Measurements from ENCODE around the gene MYO3B.
"Not testable (repeated sequence)": the region's sequence is repeated elsewhere in the genome, so short reads cannot be mapped to it uniquely, and the experiment has no call there.

Gene MYO3B

DNA sequence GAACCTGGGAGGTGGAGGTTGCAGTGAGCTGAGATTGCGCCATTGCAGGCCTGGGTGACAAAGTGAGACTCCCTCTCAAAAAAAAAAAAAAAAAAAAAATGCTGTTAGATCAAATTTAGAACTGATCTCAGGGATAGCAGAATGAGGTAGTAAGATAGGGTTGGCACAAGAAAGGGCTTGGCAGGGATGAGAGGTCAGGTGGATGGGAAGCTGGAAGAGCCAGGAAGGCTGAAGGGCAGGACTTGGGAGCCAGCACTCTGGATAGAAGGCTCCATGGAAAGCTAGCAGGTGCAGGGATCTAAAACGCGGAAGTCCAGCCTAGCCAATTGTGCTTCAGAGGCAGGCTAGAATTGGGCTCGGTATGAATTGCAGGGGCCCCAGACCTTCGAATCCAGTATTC, 286.3 kb downstream of the MYO3B start:
- H3K4me3 ChIP-seq (ENCODE audit: low read length) = no peak overlapping the region
- no peak for DNase-seq (ENCODE audit: low read depth)
- TF ChIP-seq, protein P1, sequence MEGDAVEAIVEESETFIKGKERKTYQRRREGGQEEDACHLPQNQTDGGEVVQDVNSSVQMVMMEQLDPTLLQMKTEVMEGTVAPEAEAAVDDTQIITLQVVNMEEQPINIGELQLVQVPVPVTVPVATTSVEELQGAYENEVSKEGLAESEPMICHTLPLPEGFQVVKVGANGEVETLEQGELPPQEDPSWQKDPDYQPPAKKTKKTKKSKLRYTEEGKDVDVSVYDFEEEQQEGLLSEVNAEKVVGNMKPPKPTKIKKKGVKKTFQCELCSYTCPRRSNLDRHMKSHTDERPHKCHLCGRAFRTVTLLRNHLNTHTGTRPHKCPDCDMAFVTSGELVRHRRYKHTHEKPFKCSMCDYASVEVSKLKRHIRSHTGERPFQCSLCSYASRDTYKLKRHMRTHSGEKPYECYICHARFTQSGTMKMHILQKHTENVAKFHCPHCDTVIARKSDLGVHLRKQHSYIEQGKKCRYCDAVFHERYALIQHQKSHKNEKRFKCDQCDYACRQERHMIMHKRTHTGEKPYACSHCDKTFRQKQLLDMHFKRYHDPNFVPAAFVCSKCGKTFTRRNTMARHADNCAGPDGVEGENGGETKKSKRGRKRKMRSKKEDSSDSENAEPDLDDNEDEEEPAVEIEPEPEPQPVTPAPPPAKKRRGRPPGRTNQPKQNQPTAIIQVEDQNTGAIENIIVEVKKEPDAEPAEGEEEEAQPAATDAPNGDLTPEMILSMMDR (IDR thresholded peaks at IDR 0.05; ENCODE audit: insufficient read depth, low read depth, low read length, missing control alignments) = no peak

DNA sequence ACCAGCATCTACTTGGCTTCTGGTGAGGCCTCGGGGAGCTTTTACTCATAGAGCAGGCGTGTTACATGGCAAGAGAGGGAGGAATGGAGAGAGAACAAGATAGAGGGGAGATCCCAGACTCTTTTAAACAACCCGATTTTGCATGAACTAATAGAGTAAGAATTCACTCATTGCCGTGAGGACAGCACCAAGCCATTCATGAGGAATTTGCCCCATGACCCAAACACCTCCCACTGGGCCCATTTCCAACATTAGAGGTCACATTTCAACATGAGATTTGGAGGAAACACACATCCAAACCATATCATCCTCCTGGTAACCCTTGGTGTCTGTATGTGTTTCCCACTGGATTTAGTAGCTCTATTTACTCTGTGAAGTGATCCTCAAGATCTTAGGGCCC, 287.3 kb downstream of the MYO3B start:
- no peak overlapping the region for H3K4me3 ChIP-seq (ENCODE audit: low read length)
- TF ChIP-seq, protein P1 (IDR thresholded peaks at IDR 0.05; ENCODE audit: insufficient read depth, low read depth, low read length, missing control alignments) = no peak
- DNase-seq (ENCODE audit: low read depth) = no peak

DNA sequence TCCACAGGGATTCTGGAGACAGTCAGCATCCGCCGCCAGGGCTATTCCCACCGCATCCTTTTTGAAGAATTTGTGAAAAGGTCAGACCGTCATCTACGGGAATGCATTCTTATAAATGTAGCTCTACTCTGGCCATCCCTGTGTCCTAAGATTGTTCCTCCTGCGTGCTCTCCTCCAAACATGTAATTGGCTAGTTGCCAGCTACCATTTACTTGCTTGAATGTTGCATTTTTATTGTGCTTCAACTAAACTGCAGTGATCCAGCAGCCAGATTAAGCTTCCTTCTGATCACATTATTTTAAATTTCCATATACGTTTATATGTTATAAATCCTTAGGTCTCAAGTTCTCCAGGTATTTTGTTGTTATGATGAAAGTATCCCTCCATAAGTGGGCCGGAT, 288.7 kb downstream of the MYO3B start:
- TF ChIP-seq, protein P1 (IDR thresholded peaks at IDR 0.05; ENCODE audit: insufficient read depth, low read depth, low read length, missing control alignments) = no peak
- DNase-seq (ENCODE audit: low read depth) = no peak
- H3K4me3 ChIP-seq (ENCODE audit: low read length) = no peak overlapping the region

DNA sequence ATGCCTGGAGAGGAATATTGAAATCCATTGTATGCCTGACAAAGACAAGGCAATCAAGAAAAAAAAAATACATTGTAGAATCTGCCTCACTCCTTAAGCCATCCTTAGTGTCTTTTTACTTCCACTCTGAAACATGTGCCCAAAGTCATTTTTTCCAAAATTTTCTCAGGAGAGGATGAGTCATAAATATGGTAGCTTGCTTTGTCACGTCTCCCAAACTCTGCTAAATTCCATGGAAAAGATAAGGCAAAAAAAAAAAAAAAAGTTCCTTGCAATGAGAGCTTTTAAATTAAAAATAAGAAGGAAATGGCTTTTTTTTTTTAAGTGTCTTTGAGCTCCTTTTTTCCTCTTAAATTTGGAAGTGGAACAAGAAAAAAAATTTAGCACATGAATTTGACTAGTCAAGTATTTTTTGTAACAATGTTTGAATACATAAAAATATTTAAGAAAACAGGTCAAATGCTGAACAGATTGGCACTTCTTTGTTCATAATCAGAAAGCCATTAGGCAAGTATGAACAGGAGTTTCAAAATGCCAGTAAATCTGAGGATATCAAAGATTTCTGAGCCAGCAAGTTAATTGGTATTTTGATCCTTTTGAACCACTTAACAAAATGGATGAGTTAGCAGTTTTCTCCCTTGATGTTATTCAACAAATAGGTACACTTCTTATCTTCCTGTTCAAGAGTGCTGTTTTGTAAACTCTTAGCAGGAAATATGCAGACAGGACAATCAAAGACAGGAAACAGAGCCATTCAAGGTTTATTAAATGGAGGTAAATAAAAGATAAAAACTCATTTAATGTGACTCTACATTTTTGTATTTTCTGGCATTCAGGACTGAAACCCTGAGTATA, 289.8 kb downstream of the MYO3B start:
- no peak for DNase-seq (ENCODE audit: low read depth)
- H3K4me3 ChIP-seq (ENCODE audit: low read length) = no peak overlapping the region
- TF ChIP-seq, protein P1 (IDR thresholded peaks at IDR 0.05; ENCODE audit: insufficient read depth, low read depth, low read length, missing control alignments) = no peak

DNA sequence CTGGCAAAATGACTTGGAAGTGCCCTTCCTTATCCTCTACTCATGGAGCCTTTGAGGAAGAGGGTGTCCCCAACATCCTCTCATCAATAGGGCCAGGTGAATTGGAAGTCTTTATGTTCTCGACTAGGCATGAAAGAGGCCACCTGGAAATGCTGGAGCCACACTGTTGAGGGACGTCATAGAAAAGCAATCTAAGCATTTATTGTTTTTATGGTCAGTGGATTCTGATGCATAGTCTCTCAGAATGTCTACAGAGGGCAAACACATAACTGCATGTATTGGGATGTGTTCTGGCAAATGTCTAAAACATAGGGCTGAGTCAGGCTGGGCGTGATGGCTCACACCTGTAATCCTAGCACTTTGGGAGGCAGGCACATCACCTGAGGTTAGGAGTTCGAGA, 290.6 kb downstream of the MYO3B start:
- DNase-seq (ENCODE audit: low read depth) = no peak
- TF ChIP-seq, protein P1 (IDR thresholded peaks at IDR 0.05; ENCODE audit: insufficient read depth, low read depth, low read length, missing control alignments) = no peak
- no peak overlapping the region for H3K4me3 ChIP-seq (ENCODE audit: low read length)

DNA sequence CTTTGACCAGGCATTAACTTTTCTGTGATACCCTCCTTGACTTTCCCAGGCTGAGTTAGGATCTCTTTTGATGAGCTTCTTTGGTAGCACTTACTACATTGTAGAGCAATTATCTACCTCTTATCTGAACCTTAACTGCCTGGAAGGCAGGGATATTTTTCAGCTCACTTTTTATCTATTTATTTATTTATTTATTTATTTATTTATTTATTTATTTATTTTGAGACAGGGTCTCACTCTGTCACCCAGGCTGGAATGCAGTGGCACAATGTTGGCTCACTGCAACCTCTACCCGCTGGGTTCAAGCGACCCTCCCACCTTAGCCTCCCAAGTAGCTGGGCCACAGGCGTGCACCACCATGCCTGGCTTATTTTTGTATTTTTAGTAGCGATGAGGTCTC, 294.6 kb downstream of the MYO3B start:
- DNase-seq (ENCODE audit: low read depth); H3K4me3 ChIP-seq (ENCODE audit: low read length): not testable (repeated sequence)

DNA sequence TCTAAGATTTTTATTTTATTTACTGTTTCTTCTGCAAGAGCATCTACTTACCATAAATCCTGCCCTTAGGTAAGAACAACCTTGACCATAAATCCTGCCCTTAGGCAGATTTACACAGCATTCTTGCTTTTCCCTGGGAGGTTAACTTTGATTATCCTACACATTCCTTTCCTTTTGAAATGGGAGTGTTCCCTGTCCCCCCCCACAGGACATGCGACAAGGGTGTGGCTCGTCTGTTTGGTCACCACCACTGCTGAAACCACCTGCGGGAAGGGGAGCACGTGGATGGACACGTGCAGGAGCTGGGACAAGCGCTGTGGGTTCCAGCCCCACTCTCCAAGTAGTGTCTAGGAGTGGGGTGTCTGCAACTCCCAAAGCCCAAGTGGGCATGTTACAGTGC, 297.9 kb downstream of the MYO3B start:
- TF ChIP-seq, protein P1 (IDR thresholded peaks at IDR 0.05; ENCODE audit: insufficient read depth, low read depth, low read length, missing control alignments) = no peak
- DNase-seq (ENCODE audit: low read depth) = no peak

More for the DNA sequence above, 297.9 kb downstream of the MYO3B start:
- no peak overlapping the region for H3K4me3 ChIP-seq (ENCODE audit: low read length)

All from epithelial cell of esophagus (primary cell).